GM18907 (cell line): ENCODE results near the gene COMMD3.
"Not testable (repeated sequence)": the region's sequence is repeated elsewhere in the genome, so short reads cannot be mapped to it uniquely, and the experiment has no call there.

Experiments
- ATAC-seq: cut with Tn5 transposase; IDR thresholded peaks from one replicate; pipeline ENCODE4 v1.9.1; 2021; ENCODE audit warnings: mild to moderate bottlenecking, moderate library complexity; ENCODE audit not compliant: unreplicated experiment

Gene COMMD3

DNA sequence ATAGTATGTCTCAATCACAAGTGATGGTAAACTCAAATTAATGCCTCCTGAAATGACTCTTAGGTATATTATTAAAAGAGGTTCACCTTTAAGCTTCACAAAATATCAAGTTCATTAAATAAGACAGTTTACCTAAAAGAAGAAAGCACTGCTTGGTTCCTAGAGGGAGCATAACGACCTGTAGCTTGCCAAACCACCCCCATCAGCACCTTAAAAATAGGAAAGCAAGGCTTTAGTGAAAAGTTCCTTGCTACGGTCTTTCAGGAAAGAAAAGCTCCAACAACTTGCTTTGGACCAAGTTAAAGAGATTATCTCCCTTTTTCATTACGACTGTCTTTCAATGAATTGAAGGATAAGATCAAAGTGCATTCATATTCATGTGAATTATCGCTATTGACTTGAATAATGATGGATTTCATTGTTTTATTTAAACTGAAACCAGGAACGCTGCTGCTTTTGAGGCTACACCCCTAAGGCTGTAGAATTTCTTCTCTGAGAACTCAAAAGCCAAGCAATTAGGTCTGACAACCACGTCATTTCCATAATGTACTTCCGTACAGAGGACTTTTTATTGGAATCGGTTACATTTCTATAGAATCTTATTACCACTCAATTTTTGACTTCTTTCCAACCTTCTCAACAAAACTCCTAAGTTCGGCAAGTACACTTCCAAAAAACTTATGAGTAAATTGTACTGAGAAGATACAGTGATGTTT is 22.2 kb downstream of the COMMD3 start:
- no peak for ATAC-seq

DNA sequence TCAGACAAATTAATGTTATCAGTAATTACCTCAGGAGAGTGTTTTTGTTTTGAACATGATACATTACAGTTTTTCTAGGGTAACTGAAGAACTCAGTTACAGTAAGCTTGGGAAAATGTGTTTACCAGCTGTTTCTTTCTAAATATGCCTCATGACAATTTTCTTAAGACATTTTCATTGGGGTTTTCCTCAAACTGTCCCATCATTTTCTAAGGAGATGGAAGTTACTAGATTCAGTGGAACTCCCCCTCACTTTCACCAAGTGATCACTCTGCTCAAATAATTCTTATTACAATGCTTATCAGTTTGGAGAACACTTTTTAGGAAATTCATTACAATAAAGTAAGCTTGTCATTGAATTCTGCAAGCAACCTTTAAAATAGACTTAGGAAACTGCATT is 22.7 kb downstream of the COMMD3 start:
- no peak for ATAC-seq

DNA sequence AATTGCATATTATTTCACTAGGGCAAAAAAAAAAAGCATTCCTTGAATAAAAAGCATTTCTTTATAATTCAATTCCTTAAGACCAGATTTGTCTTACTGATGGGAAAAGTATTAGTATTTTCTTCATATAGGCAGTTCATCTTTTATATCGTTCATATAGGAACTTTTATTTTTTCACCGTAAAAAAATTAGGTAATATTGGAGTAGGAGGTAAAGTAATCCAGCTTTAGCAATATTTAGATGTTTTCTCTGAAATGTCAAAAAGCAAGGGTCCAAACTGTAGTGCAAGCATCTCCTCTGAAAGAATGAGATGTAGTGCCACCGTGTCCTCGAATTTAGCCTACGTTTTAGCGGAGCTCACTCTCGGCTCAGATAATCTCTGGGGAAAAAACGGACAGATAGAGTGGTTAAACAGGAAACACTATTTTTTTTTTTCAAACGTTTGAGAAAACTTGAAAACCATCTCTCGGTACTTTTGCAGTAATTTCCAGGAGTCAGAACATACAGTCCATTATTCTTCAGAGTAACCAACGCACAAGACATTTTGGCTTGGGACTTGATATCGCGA is 23.7 kb downstream of the COMMD3 start:
- ATAC-seq: peak; percentile 2

DNA sequence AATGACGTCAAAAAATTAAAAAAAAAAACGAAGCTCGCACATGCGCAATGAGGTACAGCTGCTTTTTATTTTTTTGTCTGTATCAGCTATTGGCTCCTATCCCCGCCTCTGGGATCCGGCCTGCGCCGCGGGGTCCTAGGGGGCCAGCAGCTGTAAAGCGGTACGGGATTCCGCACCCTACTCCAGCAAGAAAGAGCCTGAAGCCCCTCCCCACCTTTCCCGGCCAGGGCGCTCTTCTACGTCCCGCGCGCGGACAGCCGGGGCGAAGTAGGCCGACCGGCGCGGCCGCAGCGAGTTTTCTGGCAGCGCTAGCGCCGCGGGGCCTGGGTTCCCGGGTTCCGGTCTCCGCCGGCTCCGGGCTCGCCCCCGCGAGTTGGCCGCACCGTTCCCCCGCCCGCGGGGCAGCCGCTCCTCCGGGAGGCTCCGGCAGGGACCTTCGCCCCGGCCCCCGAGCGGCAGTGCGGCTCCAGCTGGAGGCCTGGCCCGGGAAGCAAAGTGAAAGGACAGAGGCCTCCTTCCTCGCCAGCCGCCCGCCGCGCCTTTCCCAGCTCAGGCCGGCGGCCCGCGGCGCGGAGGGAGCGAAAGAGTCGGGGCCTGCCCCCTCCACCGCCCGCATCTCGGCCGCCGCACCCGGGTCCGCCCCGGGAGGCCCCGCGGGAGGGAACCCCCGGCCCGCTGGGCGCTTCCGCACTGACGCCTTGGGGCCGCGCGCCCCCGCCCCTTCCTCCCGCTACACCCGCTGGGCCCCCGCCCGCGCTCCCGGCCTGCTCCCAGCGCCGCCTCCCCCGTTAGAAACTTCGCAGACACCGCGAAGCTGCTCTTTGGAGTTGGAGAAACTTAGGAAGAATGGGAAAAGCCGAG is 24.4 kb downstream of the COMMD3 start:
- peak; percentile 50 for ATAC-seq

DNA sequence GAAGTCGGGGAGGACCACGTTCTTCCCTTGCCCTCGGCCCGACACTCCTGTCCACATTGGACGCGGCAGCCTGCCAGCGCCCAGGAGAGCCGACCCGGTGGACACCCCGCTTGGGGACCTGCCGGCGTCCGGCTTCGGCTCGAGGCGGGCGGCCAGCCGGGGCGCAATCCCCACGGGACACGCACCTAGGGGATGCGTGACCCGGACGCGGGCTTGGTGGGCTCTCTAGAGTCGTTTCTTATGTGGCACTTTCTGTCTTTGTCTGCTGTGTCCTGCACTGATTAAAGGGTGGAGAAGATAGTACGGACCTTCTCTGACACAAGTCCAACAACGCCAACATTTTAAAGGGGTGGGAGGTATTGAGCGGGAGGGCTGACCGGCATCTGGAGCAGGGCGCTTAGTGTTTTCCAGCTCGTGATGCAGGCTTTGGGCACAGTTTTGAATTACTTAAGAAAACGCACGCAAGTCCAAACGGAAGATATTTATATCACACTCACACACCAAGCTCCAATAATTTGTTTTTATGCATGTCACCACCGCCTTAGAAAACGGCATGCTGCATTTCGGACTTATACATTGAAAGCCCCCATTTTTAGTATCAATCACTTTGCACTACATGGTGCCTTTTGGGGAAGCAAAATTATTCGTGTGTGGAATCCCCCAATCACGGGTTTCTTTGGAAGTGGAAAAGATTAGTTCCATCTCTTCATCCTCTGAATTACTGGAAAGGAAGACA is 25.2 kb downstream of the COMMD3 start:
- ATAC-seq: peak; percentile 17

DNA sequence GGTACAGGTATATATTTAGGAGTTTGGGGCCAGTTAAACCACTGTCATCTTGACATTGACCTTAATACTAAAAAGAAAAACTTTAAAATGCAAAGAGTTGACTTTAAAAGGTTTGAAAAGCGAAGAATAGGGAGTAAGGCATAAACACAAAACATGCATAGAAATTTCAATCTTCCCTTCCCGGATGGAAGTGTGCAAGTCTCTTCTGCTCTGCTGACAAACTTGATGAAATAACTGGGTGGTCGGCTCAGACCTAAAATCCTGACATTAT is 25.7 kb downstream of the COMMD3 start:
- ATAC-seq: no peak

DNA sequence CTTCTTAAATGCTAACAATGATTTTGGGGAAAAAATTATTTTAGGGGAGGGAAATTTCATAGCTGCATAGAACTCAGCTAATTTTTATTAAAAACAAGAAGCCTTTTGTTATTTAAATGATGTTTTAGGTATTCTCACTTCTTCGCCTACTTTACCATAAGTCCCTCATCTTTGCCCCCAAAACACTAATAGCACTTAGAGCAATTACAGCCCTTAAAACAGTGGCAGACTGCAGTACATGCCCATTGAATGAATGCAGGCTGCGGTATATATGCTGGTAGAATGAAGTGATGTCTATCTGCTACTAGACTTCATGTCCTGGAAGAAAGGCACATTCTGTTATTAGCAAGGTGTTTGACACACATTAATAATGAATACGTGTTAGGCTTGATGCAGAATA is 26.2 kb downstream of the COMMD3 start:
- no peak for ATAC-seq

DNA sequence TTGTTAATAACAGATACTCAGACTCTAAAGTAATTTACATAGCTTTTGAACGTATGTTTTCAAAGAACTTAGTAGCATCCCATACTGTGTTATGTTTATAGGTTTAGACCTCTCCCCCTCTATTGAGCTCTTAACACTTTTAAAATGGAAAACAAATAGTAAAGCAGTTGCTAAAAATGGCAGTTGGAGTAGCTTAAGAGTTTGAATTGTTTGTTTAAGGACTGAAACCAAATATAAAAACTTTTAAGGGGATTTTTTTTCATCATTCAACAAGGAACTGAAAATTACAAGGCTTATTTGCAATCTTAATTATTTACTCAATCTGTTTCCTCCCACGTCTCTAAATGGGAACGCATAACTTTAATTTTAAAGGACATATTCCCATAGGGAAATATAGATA is 27.5 kb downstream of the COMMD3 start:
- ATAC-seq: no peak

DNA sequence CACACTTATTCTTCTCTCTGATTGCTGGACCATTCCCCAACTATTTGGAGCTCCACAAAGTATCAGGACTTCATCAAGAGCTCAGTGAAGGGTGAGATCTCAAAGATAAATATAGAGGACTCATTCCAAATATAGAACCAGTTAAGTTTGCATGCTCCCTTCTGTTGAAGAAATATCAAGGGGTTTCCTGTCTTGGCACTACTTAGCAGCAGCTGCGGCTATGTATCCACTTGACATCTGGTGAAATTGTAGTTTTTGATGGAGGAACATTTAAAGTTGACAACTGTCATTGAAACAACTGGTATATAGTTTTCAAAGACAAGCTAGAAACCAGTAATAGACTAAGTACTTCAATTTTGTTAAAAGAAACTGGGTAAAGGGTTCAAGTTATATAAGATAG is 28.1 kb downstream of the COMMD3 start:
- no peak for ATAC-seq

DNA sequence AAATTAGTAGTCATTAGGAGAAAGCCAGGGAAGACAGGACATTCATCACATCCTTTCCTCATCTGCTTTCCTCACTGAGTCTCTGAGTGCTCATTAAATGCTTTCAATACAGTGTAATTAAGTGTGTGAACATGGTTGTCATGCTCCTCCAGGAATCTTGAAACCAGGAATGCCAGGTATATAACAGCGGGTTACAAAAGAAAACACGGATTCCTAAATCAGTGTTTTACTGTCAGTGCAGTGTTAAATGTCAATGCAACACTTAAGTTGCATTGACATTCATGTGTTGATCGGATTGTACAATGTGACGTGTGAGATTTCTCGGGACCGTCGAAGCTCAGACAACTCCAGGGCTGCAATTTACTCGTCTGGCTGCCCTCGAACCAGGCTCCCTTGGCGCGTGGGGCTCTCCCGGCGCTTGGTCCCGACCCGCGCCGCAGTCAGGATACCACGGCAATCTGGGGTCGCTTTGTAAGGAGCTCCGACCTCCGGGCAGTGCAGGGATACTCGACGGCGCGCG is 28.7 kb downstream of the COMMD3 start:
- ATAC-seq: no peak

DNA sequence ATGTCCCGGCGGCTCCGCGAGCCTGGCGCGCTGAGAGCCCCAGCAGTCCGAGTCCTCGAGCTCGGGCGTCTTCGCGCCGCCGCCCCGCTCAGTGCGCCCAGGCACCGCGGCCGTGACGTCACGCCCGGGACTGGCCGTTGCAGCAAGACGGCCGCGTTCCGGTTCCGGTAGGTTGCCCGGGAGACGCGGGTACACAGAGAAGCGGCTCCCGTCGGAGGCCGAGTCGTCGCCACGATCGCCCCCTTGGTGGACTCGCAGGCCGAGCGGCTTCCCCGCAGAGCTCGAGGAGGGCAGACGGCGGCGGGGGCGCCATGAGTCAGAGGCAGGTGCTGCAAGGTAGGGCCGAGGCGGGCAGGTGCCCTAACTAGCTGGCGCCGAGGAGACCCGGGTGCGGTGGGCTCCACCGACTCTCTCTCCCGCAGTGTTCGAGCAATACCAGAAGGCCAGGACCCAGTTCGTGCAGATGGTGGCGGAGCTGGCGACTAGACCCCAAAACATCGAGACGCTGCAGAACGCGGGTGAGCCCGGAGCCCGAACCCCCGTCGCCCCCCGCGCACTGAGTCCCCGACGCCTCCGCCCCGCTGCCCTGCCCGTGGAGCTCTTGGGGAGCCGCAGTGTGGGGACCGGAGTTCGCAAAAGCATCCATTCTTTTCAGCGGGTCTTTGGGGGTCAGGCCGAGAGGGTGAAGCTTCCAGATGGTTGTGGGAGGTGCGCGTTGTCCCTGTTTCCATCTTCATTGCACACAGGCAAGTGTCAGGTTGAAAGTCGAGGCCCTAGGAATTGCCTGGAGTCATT is 29.3 kb downstream of the COMMD3 start, which contains the start of gene SPAG6:
SPAG6 (plus strand) TSS at position 196 of the 795 bp plus-strand sequence; CDS start at position 312, 116 bp downstream.
- no peak for ATAC-seq

DNA sequence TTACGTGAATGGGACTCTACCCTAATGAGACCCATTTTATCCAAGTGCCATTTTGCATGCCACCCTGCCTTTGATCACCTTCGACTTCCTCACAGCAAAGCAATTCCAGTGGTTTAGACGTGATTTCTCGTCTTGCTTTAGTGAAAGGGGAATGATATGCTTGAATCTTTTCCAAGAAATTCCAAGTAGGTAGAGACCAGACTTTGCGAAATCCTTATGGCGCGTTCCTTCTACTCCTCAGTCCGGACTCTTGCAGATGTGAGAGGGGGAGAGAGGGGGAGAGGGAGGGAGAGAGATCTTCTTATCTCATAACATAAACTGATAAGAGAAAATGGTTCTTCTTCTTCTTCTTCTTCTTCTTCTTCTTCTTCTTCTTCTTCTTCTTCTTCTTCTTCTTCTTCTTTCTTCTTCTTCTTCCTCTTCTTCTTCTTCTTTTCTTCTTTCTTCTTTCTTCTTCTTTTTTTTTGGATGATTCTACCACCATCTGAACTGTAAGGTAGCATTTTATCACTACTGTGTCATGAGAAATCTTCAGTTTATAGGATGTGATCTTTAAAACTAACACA is 30.0 kb downstream of the COMMD3 start:
- no peak for ATAC-seq

DNA sequence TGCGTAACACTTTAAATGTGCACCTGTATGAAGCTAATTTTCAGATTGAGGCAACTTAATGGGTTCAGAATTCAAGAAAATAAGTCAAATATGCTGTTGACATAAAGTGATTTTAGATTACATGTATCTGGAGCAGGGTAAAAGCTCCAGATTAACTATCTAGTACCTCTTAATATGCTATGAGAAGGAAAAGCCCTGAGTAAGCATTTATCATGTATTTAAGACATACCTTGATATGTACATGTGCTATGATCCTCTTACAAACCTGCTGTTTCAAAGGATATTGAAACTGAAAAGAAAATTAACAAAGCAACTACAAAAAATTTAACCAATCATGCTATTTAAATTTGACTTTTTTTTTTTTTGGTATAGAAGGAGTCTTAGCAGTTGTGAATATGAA is 33.6 kb downstream of the COMMD3 start:
- no peak for ATAC-seq

DNA sequence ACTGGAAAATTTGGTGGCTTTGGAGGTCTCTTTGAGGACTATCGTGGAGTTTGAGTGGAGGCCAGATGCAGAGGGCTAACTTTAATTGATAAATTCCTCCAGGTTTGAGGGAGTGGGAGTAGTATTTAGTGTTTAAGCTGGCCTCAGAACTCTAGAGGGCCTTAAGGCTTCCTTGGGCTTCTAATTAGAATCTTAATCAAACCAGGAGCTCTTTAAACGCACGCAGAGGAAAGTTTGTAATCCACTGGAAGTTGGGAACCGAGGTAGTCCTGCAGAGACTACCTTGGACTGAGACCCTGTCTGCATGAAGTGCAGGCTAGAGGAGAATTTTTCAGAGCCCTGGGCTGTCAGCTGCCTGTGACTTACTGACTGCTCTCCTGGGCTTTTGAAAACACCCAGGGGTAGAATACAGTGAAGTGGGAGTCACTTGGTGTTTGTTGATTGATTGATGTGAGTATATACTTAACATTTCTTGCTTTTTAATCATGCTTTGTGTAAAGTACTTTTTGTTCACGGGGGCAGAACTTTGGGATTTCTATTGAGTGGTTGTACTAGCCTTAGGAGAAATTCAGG is 35.0 kb downstream of the COMMD3 start:
- ATAC-seq: no peak

DNA sequence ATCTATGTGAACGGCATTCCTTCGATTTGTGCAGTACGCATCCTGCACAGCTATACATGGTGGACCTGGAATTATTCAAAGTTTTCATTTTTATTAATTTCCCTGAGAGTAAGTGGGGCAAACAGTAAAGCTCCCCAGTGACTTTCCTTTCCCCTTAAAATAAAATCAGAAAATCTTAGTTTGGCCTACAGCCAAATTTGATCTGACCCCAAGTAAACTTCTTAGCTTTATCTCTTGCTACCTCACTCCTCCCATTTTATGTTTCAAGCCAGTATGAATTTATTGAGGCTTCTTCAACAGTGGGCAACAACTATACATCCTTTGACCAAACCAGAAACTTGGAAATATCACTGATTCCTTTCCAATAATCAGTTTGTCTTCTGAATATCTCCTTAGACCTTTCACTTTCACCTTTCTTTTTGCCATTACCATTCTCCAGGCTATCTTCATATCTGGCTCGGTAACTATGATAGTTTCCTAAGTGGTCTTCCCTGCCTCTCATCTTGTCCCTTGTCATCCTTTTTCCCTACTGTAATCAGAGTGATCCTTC is 40.2 kb downstream of the COMMD3 start:
- no peak for ATAC-seq

DNA sequence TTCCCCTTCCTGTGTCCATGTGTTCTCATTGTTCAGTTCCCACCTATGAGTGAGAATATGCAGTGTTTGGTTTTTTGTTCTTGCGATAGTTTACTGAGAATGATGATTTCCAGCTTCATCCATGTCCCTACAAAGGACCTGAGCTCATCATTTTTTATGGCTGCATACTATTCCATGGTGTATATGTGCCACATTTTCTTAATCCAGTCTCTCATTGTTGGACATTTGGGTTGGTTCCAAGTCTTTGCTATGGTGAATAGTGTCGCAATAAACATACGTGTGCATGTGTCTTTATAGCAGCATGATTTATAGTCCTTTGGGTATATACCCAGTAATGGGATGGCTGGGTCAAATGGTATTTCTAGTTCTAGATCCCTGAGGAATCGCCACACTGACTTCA is 41.6 kb downstream of the COMMD3 start:
- not testable (repeated sequence) for ATAC-seq

DNA sequence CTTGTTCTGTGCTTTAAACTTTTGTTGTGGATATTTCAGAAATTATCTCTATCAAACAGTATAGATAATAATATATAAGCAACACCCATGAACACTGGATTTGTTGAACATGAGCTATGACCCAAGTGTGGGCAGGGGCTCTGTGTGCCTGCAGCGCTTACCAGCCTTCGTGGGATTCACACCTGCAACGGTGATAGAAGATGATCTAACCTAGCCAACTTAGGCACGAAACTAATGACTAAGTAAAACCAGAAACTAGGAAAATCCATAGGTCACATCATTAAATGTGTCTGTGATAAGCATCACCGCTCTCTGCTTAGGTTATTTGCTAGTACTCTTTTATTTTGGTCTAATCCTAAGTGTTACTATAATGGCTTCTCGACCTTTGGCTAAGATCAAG is 47.1 kb downstream of the COMMD3 start:
- ATAC-seq: no peak

DNA sequence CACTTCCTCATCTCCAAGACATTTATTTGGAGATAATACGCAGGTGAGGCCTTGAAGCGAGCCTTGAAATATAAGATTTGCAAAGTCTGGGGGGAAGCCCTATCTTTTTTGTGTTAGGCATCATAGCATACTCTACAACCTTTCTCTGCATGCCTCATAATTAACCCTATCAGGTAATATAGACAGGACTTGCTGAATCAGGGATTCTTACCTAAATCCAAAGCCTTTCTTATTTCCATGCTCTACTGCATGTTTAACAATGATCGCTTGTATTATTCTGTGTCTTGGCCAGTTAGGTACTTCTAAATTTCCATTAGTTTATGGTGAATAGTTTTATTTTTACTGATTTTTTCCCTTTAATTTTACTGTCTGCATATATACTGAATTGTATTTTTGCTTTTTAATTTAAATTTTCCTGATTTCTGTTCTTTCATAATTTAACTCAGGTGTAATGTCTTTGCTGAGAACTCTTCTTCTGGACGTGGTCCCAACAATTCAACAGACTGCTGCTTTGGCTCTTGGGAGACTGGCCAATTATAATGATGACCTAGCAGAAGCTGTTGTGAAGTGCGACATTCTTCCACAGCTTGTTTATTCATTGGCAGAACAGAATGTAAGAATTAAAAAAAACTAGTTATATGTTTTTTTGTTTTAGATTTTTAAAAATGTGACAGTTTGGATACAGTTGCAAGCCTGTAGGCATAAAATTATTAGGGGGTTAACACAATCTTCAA is 48.4 kb downstream of the COMMD3 start:
- no peak for ATAC-seq

DNA sequence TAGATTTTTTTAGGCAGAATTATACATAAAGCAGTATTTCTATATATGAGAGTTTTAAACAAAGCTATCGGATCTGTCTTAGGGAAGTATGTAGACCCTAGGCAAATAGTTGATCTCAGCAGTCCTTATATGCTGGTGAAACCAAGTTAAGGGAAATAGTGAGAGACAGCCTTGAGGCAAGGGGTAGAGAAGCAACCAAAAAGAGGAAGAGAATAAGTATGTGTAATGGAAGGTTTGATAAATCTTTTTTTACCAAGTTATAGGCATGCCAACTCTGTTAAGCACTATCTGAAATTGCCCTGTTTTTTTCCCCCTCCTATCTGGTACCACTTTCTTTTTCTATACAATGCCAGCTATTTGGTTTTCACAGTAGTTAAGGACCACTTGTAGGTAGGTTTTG is 49.0 kb downstream of the COMMD3 start:
- peak; percentile 52 for ATAC-seq
